ENCODE results near the gene ZBTB8B.
"Not testable (repeated sequence)": the region's sequence is repeated elsewhere in the genome, so short reads cannot be mapped to it uniquely, and the experiment has no call there.

ZBTB8B gene

DNA sequence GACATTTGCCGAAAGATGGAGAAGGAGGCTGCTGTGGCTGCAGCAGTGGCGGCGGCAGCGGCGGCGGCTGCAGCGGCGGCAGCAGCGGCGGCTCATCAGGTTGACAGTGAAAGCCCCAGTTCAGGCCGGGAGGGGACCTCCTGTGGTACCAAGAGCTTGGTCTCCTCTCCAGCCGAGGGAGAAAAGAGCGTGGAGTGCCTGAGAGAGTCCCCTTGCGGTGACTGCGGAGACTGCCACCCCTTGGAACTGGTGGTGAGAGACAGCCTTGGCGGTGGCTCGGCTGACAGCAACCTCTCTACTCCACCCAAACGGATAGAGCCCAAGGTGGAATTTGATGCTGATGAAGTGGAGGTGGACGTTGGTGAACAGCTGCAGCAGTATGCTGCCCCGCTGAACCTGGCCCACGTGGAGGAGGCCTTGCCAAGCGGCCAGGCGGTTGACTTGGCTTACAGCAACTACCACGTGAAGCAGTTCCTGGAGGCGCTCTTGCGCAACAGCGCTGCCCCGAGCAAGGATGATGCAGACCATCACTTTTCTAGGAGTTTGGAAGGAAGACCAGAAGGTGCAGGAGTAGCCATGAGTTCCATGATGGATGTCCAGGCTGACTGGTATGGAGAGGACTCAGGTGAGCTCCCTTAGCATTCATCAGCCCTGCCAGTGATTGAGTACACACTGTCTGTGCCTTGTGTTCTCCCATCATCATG lies 6.3 kb downstream of the ZBTB8B start:
- DNase-seq = no peak

GRCh38 chr1:32471695-32472362 lies 7.0 kb downstream of the ZBTB8B start:
- DNase-seq = no peak

- not testable (repeated sequence) for DNase-seq
Measured at GRCh38 chr1:32472966-32473365, 8.1 kb downstream of the ZBTB8B start.

DNA sequence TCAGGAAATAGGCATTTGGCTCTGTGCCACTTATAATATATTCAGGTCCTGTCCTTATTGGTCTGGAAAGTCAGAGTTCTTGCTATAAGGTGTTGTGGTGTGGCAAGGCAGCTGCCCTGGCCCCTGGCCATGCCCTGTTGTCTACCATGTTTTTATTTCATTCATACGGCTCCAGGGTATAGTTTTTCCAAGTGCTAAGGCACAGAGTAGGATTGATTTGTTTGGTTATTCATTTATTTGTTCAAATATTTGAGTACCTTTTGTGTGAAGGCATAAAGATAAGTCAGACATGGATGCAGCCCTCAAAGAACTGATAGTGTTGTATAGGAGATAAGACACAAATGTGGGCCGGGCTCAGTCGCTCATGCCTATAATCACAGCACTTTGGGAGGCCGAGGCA lies 10.1 kb downstream of the ZBTB8B start:
- DNase-seq = peak; percentile 50

GRCh38 chr1:32480003-32480402 lies 15.1 kb downstream of the ZBTB8B start:
- no peak for DNase-seq

DNA sequence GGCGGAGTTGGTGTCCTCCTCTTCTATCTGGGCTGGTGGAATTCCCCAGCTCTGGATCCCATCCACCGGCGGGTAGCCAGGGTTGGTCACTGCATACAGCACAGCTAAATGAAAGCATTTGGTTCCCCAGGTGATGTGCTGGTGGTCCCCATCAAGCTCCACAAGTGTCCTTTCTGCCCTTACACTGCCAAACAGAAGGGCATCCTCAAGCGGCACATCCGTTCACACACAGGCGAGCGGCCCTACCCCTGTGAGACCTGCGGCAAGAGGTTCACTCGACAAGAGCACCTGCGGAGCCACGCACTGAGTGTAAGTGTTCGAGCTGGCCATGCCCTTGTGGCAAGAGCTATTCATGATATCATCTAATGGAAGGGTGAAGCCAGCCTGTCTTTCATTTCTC lies 15.9 kb downstream of the ZBTB8B start:
- no peak for DNase-seq

GRCh38 chr1:32481788-32482187 lies 16.9 kb downstream of the ZBTB8B start:
- not testable (repeated sequence) for DNase-seq

- no peak for DNase-seq
Measured at GRCh38 chr1:32485554-32486255, 20.8 kb downstream of the ZBTB8B start.

DNA sequence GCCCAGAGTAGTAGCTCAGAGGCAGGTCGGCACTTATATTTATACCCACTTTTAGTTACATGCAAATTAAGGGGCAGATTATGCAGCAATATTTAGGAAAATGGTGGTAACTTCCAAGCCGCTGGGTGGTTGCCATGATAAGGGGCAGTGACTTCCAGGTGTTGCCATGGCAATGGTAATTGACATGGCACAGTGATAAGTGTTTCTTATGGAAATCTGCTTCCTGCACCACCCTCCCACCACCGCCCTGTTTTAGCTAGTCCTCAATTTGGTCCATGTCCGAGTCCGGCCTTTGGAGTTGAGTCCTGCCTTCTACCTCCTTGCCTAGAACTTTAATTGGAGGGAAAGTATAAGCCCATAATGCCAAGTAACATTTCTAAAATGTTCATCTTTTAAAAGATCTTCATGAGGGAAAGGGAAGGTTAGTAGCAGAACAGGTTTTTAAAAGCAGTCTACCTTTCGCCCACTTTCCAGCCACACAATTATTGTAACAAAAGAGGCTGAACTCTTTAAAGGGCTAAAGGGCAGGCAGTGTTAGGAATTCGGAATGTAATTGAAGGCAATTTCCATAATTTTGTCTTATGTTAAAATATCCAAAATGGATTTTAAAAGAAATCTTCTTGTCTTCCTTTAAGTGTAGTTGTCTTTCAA lies 21.7 kb downstream of the ZBTB8B start:
- no peak for DNase-seq

GRCh38 chr1:32487182-32487581 lies 22.3 kb downstream of the ZBTB8B start:
- DNase-seq = no peak

DNA sequence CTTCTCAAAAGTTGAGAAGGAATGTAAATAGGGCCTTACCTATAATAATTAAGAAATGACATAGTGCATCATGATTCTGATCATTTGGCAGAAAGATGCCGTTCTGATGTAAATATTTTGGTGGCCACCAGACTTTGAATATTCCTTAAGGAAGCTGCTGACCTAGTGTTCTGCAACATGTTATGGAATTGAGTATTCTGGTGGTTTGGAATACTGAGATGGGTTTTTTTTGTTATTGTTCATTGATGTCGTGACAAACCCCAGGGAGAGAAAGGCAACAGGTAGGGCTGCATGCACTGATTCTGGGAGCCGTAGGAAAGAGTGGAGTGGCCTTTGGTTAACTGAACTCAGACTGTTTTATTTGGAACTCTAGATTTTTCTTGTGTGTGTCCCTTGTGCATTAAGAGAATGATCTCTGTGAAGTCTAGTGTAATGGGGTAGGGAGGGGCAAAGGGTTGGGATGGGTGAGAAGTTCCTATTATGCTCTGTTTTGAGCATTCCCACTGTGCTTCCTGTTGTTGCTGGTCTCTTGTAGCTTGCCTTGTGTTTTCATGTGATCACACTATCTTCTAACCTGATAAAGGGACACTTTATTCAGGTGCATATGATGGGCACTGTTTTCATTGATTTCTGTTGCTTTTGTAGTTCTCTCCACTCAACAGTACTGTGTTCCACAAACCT lies 25.0 kb downstream of the ZBTB8B start:
- no peak for DNase-seq

GRCh38 chr1:32491386-32491785 lies 26.5 kb downstream of the ZBTB8B start:
- DNase-seq = no peak

GRCh38 chr1:32494196-32494595 lies 29.3 kb downstream of the ZBTB8B start:
- DNase-seq = peak; percentile 49

DNA sequence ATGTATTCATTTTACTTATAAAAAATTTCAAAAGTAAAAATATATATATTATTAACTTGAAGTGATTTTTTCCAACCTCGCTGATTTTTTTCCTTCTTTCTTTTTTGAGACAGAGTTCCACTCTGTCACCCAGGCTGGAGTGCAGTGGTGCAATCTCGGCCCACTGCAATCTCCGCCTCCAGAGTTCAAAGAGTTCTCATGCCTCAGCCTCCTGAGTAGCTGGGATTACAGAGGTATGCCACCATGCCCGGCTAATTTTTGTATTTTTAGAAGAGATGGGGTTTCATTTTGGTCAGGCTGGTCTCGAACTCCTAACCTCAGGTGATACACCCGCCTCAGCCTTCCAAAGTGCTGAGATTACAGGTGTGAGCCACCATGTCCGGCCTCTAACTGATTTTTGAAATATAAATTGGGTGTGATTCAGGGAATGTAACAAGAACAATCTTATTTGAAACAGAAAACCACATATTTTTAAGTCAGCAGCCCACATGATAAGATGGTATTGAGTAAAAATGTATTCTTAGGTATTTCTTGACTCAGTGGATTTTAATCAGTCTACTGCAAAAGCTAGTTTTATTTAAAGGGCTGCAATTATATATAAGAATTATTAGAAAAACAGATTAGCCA lies 30.0 kb downstream of the ZBTB8B start:
- no peak for DNase-seq

DNA sequence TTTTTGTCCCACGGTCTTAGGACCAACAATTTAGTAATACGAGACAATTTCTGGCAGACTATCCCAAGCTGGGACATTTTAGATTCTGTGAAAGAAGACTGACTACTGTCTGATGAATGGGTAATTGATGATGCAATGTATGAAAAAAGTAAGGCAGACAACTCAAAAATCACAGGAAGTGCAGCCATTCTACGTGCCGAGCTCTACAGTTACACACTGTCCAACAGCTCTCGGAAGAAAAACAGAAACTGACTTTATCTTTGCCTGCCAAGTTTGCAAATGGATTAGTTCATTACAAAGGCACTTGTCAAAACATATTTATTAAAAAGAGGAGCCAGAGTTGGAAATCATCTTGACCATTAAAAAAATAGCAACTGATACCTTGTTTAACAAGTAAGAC lies 31.3 kb downstream of the ZBTB8B start:
- DNase-seq = no peak

- no peak for DNase-seq
Measured at GRCh38 chr1:32498751-32499150, 33.9 kb downstream of the ZBTB8B start.

GRCh38 chr1:32500387-32501209 lies 35.7 kb downstream of the ZBTB8B start:
- DNase-seq = peak; percentile 74

DNA sequence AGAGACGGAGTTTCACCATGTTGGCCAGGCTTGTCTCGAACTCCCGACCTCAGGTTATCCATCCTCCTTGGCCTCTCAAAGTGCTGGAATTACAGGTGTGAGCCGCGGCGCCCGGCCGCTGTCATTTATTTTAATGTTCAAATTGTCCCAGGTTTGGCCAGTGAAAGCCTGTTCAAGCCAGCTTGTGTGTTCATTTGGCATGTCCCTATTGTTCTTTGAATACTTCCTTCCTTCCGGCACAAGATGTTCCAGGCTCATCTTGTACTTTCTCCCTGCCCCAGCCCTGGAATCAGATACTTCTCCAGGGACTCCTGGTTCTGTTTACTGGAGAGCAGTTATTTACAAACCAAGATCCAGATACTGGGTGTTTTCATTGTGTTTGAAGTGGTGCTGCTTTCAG lies 37.0 kb downstream of the ZBTB8B start:
- DNase-seq = no peak

- DNase-seq = no peak
Measured at GRCh38 chr1:32503153-32503552, 38.3 kb downstream of the ZBTB8B start.

DNA sequence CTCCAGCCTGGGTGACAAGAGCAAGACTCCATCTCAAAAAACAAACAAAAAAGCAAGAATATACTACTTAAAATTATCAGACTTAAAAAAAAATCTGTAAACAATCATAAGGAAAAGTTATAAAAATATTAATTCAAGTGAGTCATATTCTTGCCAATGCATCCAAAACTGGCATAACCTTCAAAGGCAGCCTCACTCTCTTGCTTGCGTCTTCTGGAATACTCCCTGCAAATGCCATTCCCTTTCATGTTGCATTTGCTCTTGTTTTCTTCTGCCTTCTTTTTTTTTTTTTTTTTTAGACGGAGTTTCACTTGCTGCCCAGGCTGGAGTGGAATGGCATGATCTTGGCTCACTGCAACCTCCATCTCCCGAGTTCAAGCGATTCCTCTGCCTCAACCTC lies 42.1 kb downstream of the ZBTB8B start:
- DNase-seq = no peak

GRCh38 chr1:32508761-32509160 lies 43.9 kb downstream of the ZBTB8B start:
- no peak for DNase-seq

- no peak for DNase-seq
Measured at GRCh38 chr1:32509939-32510338, 45.1 kb downstream of the ZBTB8B start.

Data from NCI-H1105 treated with DMSO at 0.1 percent for 48 hours (cell line).